ENCODE data around the gene MED12L. TPM values are rescaled to one million over a fixed set of nuclear protein-coding genes. Genes with fewer than 3 reads are reported as not detected.
"Not testable (repeated sequence)": the region's sequence is repeated elsewhere in the genome, so short reads cannot be mapped to it uniquely, and the experiment has no call there.

The MED12L gene
- total RNA-seq, 2 experiments from 2014 or later, result 1.5 to 1.8 TPM

DNA sequence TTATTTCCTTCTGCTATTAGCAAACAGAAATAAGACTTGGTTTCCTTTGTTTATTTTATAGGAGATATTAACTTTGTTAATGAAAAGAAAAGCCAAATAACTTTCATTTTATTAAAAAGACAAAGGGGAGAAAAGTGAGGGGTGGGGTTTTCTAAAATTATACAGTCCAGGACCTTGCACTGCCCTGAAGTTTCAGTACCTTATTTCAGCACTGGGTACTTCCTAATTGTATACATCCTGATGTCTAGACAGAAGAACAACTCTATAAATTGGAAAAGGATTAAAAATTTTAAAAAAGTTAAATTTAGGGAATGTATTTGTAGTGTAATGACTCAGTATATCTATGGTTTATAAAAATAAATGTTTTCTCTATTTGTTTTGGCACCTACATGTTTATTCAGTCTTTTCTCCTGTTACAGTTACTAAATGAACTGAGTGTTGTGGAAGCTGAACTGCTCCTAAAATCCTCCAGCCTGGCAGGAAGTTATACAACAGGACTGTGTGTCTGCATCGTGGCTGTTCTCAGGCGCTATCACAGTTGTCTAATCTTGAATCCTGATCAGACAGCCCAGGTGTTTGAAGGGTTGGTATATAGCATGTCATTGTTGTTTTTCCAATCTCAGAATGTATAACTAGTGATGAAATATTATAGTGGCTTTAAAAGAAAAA is 271.5 kb downstream of the MED12L start:
- ChIA-PET CTCF (no interaction called here), POLR2A (no interaction called here)

DNA sequence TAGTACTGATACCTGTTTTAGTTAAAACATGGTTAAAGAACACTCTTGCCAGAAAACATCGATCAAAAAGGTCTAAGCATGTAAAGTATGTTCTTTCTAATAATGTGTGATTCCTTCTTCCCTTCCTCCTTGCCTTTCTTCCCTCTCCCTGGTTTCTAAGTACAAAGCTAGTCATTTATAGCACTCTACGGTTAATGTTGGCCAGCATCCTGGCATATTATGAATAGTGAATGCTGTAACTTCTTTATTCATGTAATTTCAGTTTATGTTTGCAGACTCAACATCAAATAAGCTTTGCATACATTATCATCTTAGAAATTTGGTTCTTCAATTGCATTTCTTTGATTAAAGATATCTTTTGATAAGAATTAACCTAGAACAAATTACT is 272.0 kb downstream of the MED12L start:
- ChIA-PET CTCF (no interaction called here), POLR2A (no interaction called here)

DNA sequence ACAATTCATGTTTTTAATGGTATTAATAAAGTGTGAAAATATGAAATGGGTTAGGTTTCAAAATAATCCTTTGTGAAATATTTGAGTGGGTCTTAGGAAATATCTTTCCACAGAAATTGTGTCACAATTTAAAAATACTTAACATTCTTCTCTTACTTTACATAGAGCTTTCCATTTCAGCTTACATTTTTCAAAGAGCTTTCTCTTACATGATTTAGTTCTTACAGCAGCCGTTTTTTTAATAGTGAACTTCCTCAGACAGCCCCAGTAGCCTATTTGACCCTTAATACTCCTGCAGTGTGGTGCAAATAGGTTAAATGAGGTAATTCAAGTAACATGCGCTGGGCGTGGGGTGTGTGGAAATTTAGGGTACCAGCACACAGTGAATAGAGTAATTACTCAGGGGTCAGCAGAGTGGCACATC is 277.3 kb downstream of the MED12L start:
- POLR2A ChIA-PET, result no interaction called here
- CTCF ChIA-PET, result no interaction called here

DNA sequence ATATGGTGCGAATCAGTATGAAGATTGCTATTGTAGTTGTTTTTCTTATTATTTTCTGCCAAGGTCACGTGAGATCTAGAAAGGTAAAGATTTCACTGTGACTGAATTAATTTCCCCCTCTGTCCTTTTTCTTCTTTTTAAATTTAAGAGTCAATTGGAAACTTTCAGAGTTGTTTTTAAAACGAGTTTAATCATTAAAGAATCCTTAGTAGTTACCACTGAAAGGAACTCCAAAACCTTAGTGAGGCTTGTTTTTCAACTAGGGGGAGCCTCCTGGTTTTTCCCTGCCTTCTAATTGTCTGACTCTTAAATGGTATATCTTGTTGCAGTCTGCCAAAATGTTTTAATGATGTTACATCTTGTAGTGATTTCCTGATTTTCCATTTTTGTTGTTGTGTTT is 281.5 kb downstream of the MED12L start:
- ChIA-PET CTCF (no interaction called here), POLR2A (no interaction called here)

DNA sequence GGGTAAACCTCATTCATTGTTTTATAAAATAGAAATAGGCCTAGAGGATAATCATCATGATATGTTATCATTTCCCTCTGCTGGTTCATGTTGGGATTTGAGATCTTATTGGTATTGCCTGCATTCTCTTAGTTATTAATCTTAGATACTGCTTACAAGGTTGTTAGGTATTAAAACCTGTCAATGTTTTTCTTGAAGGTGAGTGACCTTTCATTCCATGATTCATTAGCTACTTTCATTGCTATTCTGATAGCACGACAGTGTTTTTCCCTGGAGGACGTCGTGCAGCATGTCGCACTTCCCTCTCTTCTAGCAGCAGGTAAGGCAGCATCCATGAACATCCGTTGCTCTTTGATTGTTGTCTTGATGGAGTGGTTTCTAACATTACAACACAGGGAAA is 282.0 kb downstream of the MED12L start:
- ChIA-PET POLR2A (no interaction called here), CTCF (no interaction called here)

DNA sequence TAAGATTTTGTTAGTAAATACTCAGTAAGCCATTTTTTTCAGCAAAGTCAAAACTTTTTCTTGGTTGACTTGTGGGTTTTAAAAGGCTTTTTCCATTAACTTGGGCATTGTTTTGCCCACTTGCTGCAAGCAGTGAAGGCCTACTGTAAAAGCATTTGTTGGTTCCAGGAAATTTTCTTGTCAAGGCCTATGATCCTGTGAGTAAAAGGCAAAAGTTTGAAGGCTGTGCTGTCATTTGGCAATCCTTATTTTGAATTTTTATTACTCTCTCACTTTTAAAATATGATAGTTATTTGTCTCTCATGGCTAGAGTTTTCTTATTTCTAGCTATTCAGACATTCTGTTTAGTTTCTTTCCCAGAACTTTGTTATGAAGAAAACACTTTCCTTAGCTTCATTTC is 286.1 kb downstream of the MED12L start:
- ChIA-PET CTCF (no interaction called here), POLR2A (no interaction called here)

DNA sequence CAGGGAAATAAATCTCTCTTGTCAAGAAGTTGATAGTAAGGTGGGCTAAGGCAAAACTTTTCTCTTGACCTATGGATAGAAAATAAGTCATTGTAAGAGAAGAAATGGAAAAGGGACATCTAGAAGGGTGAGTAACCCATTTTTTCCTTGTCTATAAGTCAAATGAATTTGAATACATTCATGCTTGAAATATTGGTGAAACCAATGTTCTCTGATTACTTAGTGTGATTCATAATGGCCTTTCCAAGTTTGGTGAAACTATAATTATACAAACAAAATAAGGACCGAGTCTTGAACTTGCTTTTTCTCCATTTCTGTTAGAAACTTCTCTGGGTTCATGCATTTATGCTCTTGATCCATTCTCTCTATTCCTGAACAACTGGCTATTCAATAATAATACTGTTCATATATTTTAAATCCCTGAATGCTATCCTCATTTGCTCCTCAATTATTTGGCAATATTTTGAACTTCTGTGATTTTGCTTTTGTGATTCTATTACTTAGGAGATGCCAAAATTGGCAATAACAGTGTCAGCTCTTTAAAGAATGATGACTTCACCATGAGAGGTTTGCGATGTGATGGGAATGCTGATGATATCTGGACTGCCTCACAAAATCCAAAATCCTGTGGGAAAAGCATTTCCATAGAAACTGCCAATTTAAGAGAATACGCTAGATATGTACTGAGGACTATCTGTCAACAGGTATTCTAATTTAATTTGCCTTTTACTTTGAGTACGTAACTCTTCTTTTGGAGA is 286.8 kb downstream of the MED12L start:
- ChIA-PET CTCF (no interaction called here), POLR2A (no interaction called here)

DNA sequence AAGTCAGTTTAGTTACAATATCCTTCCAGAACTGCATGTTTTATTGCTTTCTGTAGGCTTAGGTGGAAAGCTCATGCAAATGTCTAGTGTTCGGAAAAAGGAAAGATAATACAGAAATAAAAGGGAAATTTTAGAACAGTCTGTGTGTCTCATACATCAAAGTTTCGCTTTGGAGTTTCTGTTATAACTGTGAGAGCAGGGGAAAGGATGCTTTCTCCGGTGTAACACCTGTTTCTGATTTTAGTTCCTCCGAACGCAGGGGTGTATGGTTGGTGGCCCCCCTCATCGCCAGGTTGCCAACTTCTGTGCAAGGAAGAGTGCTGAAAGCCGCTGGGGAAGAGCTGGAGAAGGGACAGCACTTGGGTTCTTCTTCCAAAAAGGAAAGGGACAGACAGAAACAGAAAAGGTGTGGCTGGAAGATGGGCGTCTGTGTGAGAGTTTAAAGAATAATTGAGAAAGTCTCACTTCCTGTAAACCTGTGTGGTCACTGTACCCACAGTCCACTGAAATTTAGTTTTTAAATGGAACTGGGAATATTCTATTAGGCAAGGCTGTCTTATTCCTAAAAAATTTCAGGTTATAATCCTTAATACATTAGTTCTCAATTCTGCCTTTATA is 292.4 kb downstream of the MED12L start:
- POLR2A ChIA-PET, result no interaction called here

DNA sequence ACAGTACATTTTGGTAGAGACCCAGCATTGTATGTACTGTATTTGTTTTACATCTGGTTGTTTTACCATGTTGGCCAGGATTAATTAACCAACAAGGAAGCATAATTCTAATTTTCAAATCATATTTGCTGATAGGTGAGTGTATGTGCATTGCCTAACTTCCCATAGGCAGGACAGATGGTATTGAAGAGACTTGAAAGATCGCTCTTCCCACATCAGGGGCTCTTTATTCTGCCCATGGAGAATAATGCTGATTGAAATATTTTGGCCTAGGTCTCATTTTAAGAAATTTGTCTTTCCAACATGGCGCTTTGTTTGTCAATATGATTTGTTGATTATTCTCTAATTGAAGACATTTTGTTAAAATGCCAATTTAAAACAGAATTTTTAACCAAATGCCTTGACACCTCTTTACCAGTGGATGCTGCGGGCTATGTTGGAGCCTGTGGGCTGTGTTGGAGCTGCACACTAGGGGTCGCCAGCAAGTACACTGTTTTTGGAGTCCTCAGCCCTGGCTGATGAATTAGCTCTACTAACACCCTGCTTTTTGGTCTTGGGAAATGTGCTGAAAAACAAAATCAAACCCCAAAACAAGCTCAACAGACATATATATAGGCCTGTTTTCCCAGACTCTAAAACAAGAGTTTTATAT is 293.7 kb downstream of the MED12L start:
- ChIA-PET POLR2A (no interaction called here), CTCF (no interaction called here)

More for the DNA sequence above, 292.4 kb downstream of the MED12L start:
- CTCF ChIA-PET, result no interaction called here

DNA sequence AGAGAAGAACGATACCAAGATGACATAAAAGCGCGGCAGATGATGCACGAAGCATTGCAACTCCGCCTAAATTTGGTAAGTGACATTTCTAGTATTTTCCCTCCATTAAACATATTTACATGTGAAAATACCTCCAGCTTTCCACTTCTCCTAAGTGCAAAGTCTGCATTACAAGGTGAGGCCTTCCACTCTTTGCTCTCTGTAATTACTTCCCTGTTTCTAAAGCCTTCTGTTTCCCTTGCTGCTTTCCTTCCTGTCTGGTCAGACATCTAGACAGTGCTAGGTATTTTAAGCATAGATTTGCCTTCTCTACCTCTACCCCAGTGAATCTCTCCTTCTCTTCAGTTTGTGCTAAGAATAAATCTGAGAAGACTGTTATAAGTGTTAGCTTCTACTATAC is 297.2 kb downstream of the MED12L start:
- CTCF ChIA-PET, result no interaction called here

DNA sequence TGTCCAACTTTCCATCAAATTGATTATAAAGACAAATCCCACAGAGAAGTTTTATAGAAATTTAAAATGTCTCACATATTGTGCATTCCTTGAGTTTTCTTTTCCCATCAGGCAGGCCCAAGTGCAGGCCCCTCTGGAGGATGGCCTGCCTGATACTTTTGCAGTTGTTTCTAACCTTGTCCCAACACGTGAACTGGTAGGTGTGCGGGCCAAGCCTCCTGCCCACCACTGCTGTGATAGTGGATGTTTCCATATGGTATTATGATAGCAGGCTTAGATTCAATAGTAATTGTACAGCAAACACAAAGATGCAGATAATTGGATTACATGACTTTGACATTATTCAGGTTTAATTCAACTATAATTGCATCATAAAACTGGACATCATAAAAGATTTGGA is 297.6 kb downstream of the MED12L start:
- POLR2A ChIA-PET, result no interaction called here
- CTCF ChIA-PET, result no interaction called here

More for the DNA sequence above, 297.2 kb downstream of the MED12L start:
- POLR2A ChIA-PET, result no interaction called here

DNA sequence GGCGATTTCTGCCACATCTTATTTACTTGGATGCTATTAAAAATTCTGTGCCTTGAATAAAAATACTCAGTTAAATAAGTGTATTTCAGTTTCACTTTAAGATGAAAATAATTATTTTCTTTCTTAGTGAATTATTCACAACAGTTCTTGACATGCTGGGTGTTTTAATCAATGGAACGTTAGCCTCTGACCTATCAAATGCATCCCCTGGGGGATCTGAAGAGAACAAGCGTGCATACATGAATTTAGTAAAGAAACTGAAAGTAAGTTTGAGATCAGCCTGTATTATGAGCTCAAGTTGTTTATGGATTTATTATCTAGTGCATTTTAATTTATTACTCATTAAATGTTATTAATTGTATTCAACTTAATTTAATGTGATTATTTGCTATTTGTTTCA is 298.5 kb downstream of the MED12L start:
- POLR2A ChIA-PET, result no interaction called here

DNA sequence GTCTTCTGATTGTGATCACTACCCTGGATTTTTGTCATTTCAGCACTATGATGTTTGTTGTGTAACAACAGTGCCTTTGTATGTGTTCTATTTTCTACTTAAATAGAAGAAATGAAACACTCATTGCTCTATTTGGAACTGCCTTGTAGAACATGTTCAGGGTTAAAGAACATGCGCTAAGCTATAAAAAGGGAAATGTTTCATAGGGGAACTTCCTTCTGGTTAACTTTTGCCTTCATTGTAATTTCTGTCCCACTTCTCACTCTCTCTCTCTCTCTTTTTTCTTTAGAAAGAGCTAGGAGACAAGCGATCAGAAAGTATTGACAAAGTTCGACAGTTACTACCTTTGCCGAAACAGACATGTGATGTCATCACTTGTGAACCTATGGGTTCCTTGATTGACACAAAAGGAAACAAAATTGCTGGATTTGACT is 299.3 kb downstream of the MED12L start, which contains the start of gene P2RY12:
Gene P2RY12, minus strand, starts transcription at position 13 of the 434 bp plus-strand sequence. CDS start 45,908 bp downstream, outside the sequence.
- CTCF ChIA-PET, result no interaction called here
- POLR2A ChIA-PET, result no interaction called here

More for the DNA sequence above, 298.5 kb downstream of the MED12L start:
- CTCF ChIA-PET, result no interaction called here

DNA sequence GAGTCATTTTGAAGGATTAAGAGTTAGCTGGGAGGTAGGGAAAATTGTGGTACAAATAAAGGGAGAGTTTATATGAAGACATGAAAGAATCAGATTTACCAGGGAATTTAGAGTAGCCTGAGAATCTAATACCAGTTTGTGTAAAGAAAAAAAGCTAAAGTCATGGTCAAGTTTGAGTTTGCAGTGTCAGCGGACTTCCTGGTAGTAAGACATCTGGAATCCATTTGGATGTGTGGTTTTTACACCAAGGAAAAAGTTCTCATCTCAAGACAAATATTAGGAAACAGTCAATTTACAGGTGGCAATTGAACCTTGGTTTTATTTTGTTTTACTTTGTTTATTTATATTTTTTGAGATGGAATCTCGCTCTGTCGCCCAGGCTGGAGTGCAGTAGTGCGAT is 300.6 kb downstream of the MED12L start:
- CTCF ChIA-PET, result no interaction called here
- POLR2A ChIA-PET, result no interaction called here

DNA sequence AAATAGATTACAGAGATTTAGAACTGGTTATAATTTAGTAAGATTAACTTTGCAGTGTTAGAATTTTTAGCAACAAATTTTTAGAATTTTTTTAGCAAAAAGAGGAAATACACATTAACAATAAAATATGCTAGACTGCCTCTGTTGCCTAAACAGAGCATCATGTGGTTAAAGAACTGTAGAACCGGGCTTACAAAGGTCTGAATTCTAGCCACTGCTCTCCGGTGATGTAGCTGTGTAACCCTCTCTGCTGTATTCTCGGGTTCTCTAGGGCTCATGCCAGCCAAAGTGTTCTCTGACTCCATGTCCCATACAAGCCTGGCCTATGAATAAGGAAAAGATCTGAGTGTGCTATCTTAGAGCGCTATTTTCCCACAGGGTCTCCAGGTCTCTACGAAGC is 302.0 kb downstream of the MED12L start:
- ChIA-PET POLR2A (no interaction called here), CTCF (interaction anchor here (0.8 kb wide), 1 partner anchor 1289 kb away, joined by 3 read pairs; no protein-coding TSS in a partner anchor)

DNA sequence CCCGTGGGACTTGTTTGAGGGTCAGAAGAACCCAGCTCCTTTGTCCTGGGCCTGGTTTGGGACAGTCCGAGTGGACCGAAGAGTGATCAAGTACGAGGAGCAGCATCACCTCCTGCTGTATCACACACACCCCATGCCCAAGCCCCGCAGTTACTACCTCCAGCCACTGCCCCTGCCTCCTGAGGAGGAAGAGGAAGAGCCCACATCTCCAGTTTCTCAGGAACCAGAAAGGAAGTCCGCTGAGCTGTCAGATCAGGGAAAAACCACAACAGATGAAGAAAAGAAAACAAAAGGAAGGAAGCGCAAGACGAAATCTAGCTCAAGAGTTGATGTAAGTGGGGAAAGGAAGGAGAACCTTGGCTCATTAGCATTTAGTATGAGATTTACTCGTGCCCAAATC is 302.4 kb downstream of the MED12L start:
- POLR2A ChIA-PET, result no interaction called here
- CTCF ChIA-PET, result no interaction called here

DNA sequence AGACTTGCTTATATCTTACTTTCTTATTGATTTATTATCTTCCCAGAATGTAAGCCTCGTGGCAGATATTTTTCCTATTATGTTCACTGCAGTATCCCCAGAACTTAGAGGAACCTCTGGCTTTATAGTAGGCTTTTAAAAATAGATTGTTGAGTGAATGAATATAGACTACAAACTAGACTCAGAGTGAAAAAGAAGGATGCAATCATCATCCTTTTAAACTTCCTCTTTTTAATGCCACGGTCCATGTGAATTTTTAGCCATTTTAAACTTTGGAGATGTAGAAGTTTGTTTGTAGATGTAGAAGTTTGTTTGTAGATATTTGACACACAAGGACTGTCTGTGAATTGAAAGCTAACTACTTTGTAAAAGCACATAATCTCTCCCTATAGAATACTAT is 306.3 kb downstream of the MED12L start:
- ChIA-PET POLR2A (no interaction called here), CTCF (no interaction called here)

DNA sequence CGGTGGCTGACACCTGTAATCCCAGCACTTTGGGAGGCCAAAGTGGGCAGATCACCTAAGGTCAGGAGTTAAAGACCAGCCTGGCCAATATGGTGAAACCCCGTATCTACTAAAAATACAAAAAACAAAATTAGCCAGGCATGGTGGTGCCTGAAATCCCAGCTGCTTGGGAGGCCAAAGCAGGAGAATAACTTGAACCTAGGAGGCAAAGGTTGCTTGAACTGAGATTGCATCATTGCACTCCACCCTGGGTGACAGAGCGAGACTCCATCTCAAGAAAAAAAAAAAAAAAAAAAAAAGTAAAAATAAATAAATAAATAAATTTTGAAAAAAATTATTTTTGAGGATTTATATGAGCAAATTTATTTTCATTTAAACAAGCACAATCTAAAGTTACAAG is 306.7 kb downstream of the MED12L start:
- CTCF ChIA-PET, result not testable (repeated sequence)

DNA sequence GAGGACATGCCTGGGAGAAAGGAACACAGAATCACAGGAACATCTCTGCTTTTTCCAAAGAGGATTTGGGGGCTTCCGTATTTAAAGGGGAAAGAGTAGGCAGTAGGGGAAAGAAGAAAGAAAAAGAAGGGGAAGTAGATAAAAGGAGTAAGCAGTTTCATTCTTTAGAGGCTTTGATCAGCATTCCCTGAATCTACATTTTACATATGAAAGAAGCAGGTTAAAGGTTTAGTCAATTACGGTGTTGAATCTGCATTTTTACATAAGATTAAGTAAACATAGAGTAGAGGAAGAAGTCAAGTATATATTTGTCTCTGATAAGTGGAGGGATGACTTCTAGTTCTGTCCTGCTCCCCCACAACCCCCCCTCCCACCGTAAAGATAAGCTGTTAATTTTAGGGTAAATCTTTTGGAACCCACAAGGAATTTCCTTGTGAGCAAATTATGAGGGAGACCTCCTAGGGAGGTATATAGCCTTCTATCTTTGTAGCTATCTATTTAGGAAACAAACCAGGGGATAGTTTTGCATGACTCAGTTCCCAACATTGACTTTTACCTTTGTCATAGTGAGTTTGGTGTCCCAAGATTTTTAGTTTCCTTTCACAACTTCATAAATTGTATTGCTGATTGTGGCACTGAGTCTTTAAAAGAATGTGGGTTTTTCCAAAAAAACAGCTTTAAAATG is 307.8 kb downstream of the MED12L start:
- ChIA-PET POLR2A (no interaction called here), CTCF (no interaction called here)

More for the DNA sequence above, 306.7 kb downstream of the MED12L start:
- POLR2A ChIA-PET, result not testable (repeated sequence)

DNA sequence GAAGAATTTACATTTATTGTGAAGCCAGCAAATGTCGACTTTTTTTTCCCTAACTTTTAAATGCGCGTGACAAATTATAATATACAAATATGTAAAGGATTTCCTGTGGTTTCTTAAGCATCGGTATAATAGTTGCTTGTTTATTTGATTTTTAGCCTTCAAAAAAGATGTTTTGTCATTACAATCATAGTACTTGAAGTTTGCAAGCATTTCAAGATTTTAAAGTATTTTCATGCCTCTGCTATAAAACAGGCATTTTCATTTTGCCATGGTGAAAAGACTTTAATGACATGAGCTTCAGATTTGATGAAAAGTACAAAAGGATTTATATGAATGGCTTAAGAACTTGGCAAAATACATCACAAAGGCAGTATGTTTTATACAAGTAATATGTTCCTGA is 308.5 kb downstream of the MED12L start:
- ChIA-PET CTCF (no interaction called here), POLR2A (no interaction called here)

Measured in activated CD8-positive, alpha-beta memory T cell treated with anti-CD3 and anti-CD28 coated beads for 36 hours (primary cell).